Measurements from ENCODE around the gene P2RY8.

P2RY8 gene

GRCh38 chrX:1466232-1466661 lies 70.7 kb downstream of the P2RY8 start:
- Histone ChIP-seq H3K9ac (ENCODE audit: low read depth in 1 of 2, low read length in 2 of 2) (no peak overlapping the region), H3K9me3 (ENCODE audit: control insufficient read depth in 1 of 2, low read length in 2 of 2) (no peaks in the 10 kb centered on the region), H3K4me3 (ENCODE audit: low read depth in 1 of 2, low read length in 2 of 2) (no peak overlapping the region), H3K36me3 (ENCODE audit: control insufficient read depth in 1 of 2, insufficient read depth in 2 of 2, low read length in 2 of 2) (no peaks in the 10 kb centered on the region), H3K27me3 (ENCODE audit: control insufficient read depth in 1 of 2, insufficient read depth in 2 of 2, low read length in 2 of 2) (no peaks in the 10 kb centered on the region), H3K4me1 (ENCODE audit: control insufficient read depth in 1 of 2, insufficient read depth in 2 of 2, low read length in 2 of 2) (peaks cover 0 to 11% of the 10 kb centered on the region in 2 donors), H3K27ac (ENCODE audit: low read depth, low read length) (no peak overlapping the region)

- Histone ChIP-seq H3K27me3 (ENCODE audit: control insufficient read depth in 1 of 2, insufficient read depth in 2 of 2, low read length in 2 of 2) (no peaks in the 10 kb centered on the region), H3K4me1 (ENCODE audit: control insufficient read depth in 1 of 2, insufficient read depth in 2 of 2, low read length in 2 of 2) (peaks cover 0 to 11% of the 10 kb centered on the region in 2 donors)
These were observed 71.4 kb downstream of the P2RY8 start for GRCh38 chrX:1465286-1466231.

GRCh38 chrX:1464971-1465285 lies 72.1 kb downstream of the P2RY8 start:
- Histone ChIP-seq H3K4me1 (ENCODE audit: control insufficient read depth in 1 of 2, insufficient read depth in 2 of 2, low read length in 2 of 2) (peaks cover 0 to 11% of the 10 kb centered on the region in 2 donors), H3K27ac (ENCODE audit: low read depth, low read length) (no peak overlapping the region), H3K4me3 (ENCODE audit: low read depth in 1 of 2, low read length in 2 of 2) (no peak overlapping the region), H3K27me3 (ENCODE audit: control insufficient read depth in 1 of 2, insufficient read depth in 2 of 2, low read length in 2 of 2) (no peaks in the 10 kb centered on the region), H3K9me3 (ENCODE audit: control insufficient read depth in 1 of 2, low read length in 2 of 2) (no peaks in the 10 kb centered on the region), H3K9ac (ENCODE audit: low read depth in 1 of 2, low read length in 2 of 2) (no peak overlapping the region), H3K36me3 (ENCODE audit: control insufficient read depth in 1 of 2, insufficient read depth in 2 of 2, low read length in 2 of 2) (no peaks in the 10 kb centered on the region)

More at GRCh38 chrX:1465286-1466231, 71.4 kb downstream of the P2RY8 start:
- no peak overlapping the region for H3K9ac ChIP-seq (ENCODE audit: low read depth in 1 of 2, low read length in 2 of 2)
- no peaks in the 10 kb centered on the region for H3K36me3 ChIP-seq (ENCODE audit: control insufficient read depth in 1 of 2, insufficient read depth in 2 of 2, low read length in 2 of 2)
- H3K9me3 ChIP-seq (ENCODE audit: control insufficient read depth in 1 of 2, low read length in 2 of 2): no peaks in the 10 kb centered on the region
- no peak overlapping the region for H3K4me3 ChIP-seq (ENCODE audit: low read depth in 1 of 2, low read length in 2 of 2)
- no peak overlapping the region for H3K27ac ChIP-seq (ENCODE audit: low read depth, low read length)

DNA sequence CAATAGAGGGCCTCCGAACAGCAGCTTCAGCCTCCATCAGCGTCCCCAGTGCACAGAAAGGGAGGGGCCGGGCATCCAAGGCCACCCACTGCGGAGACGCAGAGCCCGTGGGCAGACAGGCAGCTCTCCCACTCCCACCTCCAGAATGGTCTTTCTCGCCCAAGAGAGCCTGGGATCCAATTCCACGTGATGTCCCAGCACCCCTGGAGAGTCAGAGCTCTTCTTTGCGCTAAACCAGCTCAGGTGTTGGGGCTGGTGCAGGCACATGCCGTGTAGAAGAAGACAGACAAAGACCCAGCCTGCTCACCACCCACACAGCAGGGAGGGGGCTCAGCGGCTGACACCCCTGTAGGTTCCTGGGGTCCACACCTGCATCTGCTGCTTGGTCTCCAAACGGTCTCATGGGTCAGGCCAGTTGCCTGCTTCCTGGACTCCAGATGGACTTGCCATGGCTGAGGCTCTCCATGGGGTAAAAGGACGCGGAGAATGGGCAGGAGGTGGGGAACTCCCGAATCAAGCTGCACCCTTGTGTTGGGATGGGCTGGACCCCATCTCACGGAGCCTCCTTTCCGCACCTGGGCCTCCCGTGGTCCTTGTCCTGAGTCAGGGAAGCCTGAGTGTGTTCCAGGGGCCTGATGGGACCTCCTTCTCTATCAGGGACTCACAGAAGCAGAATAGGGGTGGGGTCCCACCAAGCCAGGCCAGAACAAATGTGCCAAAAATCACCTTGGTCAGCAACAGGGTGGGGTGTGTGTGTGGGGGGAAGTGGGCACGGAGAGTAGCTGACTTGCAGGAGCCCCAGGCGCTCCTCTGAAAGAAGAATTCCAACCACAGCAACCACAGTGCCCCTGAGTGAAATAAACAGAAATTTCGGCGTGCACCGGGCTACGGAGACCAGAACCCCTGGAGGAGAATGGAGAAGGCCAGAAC lies 72.7 kb downstream of the P2RY8 start:
- H3K4me1 ChIP-seq (ENCODE audit: control insufficient read depth in 1 of 2, insufficient read depth in 2 of 2, low read length in 2 of 2): peaks cover 0 to 11% of the 10 kb centered on the region in 2 donors
- no peak overlapping the region for H3K27ac ChIP-seq (ENCODE audit: low read depth, low read length)

DNA sequence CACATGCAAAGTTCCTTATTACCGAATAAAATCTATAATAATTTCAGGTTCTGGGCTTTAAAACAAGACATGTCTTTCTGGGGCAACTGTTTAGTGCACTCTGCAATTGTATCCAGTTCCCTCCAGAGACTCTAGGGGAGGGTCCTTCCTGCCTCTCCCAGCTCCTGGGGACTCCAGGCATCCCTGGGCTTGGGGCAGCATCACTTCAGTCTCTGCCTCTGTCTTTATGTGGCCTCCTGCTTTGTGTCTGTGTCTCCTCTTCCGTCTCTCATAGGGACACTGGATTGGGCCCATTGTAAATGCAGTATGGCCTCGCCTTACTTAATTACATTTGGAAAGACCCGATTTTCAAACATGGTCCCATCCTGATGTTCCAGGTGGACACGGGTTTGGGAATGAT lies 73.4 kb downstream of the P2RY8 start:
- Histone ChIP-seq H3K4me1 (ENCODE audit: control insufficient read depth in 1 of 2, insufficient read depth in 2 of 2, low read length in 2 of 2) (peaks cover 0 to 11% of the 10 kb centered on the region in 2 donors), H3K27ac (ENCODE audit: low read depth, low read length) (no peak overlapping the region), H3K36me3 (ENCODE audit: control insufficient read depth in 1 of 2, insufficient read depth in 2 of 2, low read length in 2 of 2) (no peaks in the 10 kb centered on the region), H3K9ac (ENCODE audit: low read depth in 1 of 2, low read length in 2 of 2) (no peak overlapping the region), H3K4me3 (ENCODE audit: low read depth in 1 of 2, low read length in 2 of 2) (no peak overlapping the region), H3K9me3 (ENCODE audit: control insufficient read depth in 1 of 2, low read length in 2 of 2) (no peaks in the 10 kb centered on the region), H3K27me3 (ENCODE audit: control insufficient read depth in 1 of 2, insufficient read depth in 2 of 2, low read length in 2 of 2) (no peaks in the 10 kb centered on the region)

More for the DNA sequence above, 72.7 kb downstream of the P2RY8 start:
- Histone ChIP-seq H3K4me3 (ENCODE audit: low read depth in 1 of 2, low read length in 2 of 2) (no peak overlapping the region), H3K9ac (ENCODE audit: low read depth in 1 of 2, low read length in 2 of 2) (no peak overlapping the region), H3K9me3 (ENCODE audit: control insufficient read depth in 1 of 2, low read length in 2 of 2) (no peaks in the 10 kb centered on the region), H3K27me3 (ENCODE audit: control insufficient read depth in 1 of 2, insufficient read depth in 2 of 2, low read length in 2 of 2) (no peaks in the 10 kb centered on the region), H3K36me3 (ENCODE audit: control insufficient read depth in 1 of 2, insufficient read depth in 2 of 2, low read length in 2 of 2) (no peaks in the 10 kb centered on the region)

DNA sequence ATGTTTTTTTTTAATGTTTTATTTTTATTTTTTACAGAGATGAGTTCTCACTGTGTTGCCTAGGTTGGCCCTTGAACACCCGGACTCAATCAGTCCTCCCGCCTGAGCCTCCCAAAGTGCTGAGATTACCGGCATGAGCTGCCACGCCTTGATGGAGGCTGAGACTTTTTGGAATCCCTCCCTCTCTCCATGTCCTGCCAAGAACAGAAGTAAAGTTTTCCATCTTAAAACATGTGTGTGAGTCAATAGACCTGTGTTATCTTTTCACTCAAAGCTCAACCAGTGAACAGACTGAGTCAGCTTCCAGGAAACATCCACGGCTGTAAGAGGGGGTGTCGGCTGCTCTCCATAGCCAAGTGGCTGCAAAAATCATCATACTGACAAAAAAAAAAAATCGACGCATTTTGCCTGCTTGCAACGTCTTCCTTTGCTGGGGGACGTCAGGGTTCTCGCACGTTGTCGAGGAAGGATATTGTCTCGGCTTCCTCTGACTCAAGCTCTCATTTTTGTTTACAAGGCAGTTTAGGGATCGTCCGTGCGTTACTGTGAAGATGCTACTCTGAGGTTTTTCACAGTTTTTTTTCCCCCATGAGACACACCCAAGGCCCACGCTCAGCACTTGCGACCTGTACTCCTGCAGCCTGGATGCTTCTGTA lies 74.3 kb downstream of the P2RY8 start:
- Histone ChIP-seq H3K9me3 (ENCODE audit: control insufficient read depth in 1 of 2, low read length in 2 of 2) (no peaks in the 10 kb centered on the region), H3K36me3 (ENCODE audit: control insufficient read depth in 1 of 2, insufficient read depth in 2 of 2, low read length in 2 of 2) (no peaks in the 10 kb centered on the region), H3K9ac (ENCODE audit: low read depth in 1 of 2, low read length in 2 of 2) (no peak overlapping the region), H3K27ac (ENCODE audit: low read depth, low read length) (no peak overlapping the region), H3K4me3 (ENCODE audit: low read depth in 1 of 2, low read length in 2 of 2) (no peak overlapping the region), H3K27me3 (ENCODE audit: control insufficient read depth in 1 of 2, insufficient read depth in 2 of 2, low read length in 2 of 2) (no peaks in the 10 kb centered on the region), H3K4me1 (ENCODE audit: control insufficient read depth in 1 of 2, insufficient read depth in 2 of 2, low read length in 2 of 2) (peaks cover 0 to 11% of the 10 kb centered on the region in 2 donors)

DNA sequence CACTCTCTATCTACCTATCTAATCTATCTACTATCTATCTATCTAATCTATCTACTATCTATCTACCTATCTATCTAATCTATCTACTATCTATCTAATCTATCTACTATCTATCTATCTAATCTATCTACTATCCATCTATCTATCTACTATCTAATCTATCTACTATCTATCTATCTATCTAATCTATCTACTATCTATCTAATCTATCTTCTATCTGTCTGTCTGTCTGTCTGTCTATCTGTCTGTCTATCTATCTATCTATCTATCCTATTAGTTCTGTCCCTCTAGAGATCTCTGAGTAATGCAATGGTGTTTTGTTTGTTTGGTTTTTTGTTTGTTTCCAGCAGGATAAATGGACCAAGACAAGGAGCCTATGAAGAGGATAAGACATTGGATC lies 74.9 kb downstream of the P2RY8 start:
- H3K36me3 ChIP-seq (ENCODE audit: control insufficient read depth in 1 of 2, insufficient read depth in 2 of 2, low read length in 2 of 2): no peaks in the 10 kb centered on the region
- no peak overlapping the region for H3K9ac ChIP-seq (ENCODE audit: low read depth in 1 of 2, low read length in 2 of 2)
- peaks cover 0 to 7% of the 10 kb centered on the region in 2 donors for H3K4me1 ChIP-seq (ENCODE audit: control insufficient read depth in 1 of 2, insufficient read depth in 2 of 2, low read length in 2 of 2)
- no peaks in the 10 kb centered on the region for H3K27me3 ChIP-seq (ENCODE audit: control insufficient read depth in 1 of 2, insufficient read depth in 2 of 2, low read length in 2 of 2)
- no peaks in the 10 kb centered on the region for H3K9me3 ChIP-seq (ENCODE audit: control insufficient read depth in 1 of 2, low read length in 2 of 2)
- no peak overlapping the region for H3K27ac ChIP-seq (ENCODE audit: low read depth, low read length)
- H3K4me3 ChIP-seq (ENCODE audit: low read depth in 1 of 2, low read length in 2 of 2): no peak overlapping the region

- Histone ChIP-seq H3K9me3 (ENCODE audit: control insufficient read depth in 1 of 2, low read length in 2 of 2) (no peaks in the 10 kb centered on the region), H3K4me3 (ENCODE audit: low read depth in 1 of 2, low read length in 2 of 2) (no peak overlapping the region), H3K27me3 (ENCODE audit: control insufficient read depth in 1 of 2, insufficient read depth in 2 of 2, low read length in 2 of 2) (no peaks in the 10 kb centered on the region), H3K4me1 (ENCODE audit: control insufficient read depth in 1 of 2, insufficient read depth in 2 of 2, low read length in 2 of 2) (peaks cover 0 to 12% of the 10 kb centered on the region in 2 donors), H3K9ac (ENCODE audit: low read depth in 1 of 2, low read length in 2 of 2) (no peak overlapping the region), H3K27ac (ENCODE audit: low read depth, low read length) (no peak overlapping the region), H3K36me3 (ENCODE audit: control insufficient read depth in 1 of 2, insufficient read depth in 2 of 2, low read length in 2 of 2) (no peaks in the 10 kb centered on the region)
These were observed 81.1 kb downstream of the P2RY8 start for GRCh38 chrX:1455948-1456280.

DNA sequence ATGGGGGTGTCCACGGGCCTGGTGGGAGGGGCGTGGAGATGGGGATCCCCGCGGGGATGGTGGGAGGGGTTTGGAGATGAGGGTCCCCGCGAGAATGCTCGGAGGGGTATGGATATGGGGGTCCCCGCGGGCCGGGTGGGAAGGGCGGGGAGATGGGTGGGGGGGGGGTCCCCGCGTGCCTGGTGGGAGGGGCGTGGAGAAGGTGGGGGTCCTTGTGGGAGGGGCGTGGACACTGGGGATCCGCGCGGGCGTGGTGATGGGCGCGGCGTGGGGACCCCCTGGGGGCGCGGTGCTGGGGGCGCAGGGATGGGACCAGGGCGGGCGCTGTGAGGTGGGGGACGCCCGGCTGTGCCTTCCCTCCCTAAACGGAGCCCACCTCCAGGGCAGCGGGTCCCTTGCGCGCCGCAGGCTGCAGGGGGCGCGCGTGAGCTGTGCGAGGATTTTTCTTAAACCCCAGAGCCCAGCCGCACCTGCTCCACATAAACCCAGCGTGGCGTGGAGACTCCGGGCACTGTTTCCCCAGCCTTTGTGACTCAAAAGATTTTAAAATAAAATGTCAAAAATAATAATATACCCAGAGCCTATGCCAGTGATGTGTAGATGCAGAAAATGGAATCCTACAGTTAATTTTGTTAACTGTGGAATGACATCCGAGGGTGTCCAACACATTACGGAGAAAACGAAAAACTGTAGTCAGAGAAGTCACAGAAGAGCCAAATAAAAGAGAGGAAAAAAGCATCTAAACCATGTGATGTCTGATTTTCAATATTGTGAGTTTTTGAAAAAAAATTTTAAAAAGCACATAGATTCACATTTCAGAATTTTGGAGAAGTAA lies 82.8 kb downstream of the P2RY8 start:
- Histone ChIP-seq H3K4me3 (ENCODE audit: low read depth in 1 of 2, low read length in 2 of 2) (peak overlapping the region in 1 of 2 donors; percentile 50), H3K36me3 (ENCODE audit: control insufficient read depth in 1 of 2, insufficient read depth in 2 of 2, low read length in 2 of 2) (no peaks in the 10 kb centered on the region), H3K4me1 (ENCODE audit: control insufficient read depth in 1 of 2, insufficient read depth in 2 of 2, low read length in 2 of 2) (peaks cover 0 to 12% of the 10 kb centered on the region in 2 donors), H3K9me3 (ENCODE audit: control insufficient read depth in 1 of 2, low read length in 2 of 2) (no peaks in the 10 kb centered on the region), H3K9ac (ENCODE audit: low read depth in 1 of 2, low read length in 2 of 2) (no peak overlapping the region), H3K27me3 (ENCODE audit: control insufficient read depth in 1 of 2, insufficient read depth in 2 of 2, low read length in 2 of 2) (no peaks in the 10 kb centered on the region), H3K27ac (ENCODE audit: low read depth, low read length) (no peak overlapping the region)
